Stomach (tissue), 4 donors: Measurements from ENCODE around the gene GNAO1.

Experiments
- EP300 ChIP-seq: sonication (generic); formaldehyde crosslinking; IDR thresholded peaks from one replicate; pipeline ENCODE4 v1.6.1; 2017; ENCODE audit warnings: antibody characterized with exemption
- POLR2A ChIP-seq, 4 donors: fragments of 450-650 bp; IDR thresholded peaks; one replicate each; pipeline ENCODE4 v1.6.1; 2016; ENCODE audit warnings: antibody characterized with exemption in 4 of 4, control low read depth in 2 of 4, mild to moderate bottlenecking in 1 of 4, moderate library complexity in 1 of 4
- TF ChIP-seq, protein P1 (sequence below), 7 experiments: fragments of 450-650 bp in 4 of 7; fragments of 200-600 bp in 3 of 7; sonication (generic) in 3 of 7; IDR thresholded peaks; one replicate each; pipeline ENCODE4 v1.5.1; 2016 to 2019; ENCODE audit warnings: antibody characterized with exemption in 7 of 7, control low read depth in 2 of 7, mild to moderate bottlenecking in 1 of 7

- TF ChIP-seq EP300 (no peak), POLR2A (IDR thresholded peaks at IDR 0.05) (no peak)
- TF ChIP-seq, protein P1, sequence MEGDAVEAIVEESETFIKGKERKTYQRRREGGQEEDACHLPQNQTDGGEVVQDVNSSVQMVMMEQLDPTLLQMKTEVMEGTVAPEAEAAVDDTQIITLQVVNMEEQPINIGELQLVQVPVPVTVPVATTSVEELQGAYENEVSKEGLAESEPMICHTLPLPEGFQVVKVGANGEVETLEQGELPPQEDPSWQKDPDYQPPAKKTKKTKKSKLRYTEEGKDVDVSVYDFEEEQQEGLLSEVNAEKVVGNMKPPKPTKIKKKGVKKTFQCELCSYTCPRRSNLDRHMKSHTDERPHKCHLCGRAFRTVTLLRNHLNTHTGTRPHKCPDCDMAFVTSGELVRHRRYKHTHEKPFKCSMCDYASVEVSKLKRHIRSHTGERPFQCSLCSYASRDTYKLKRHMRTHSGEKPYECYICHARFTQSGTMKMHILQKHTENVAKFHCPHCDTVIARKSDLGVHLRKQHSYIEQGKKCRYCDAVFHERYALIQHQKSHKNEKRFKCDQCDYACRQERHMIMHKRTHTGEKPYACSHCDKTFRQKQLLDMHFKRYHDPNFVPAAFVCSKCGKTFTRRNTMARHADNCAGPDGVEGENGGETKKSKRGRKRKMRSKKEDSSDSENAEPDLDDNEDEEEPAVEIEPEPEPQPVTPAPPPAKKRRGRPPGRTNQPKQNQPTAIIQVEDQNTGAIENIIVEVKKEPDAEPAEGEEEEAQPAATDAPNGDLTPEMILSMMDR (IDR thresholded peaks at IDR 0.05): no peak
Observed at GRCh38 chr16:56192635-56192945, 1.3 kb downstream of the GNAO1 start.
